B cell (primary cell): ENCODE results near the gene NUB1.

Experiments used
- CTCF ChIP-seq: fragments of 200-600 bp; IDR thresholded peaks from one replicate; pipeline ENCODE4 v1.8.0; 2022; ENCODE audit warnings: antibody characterized with exemption, mild to moderate bottlenecking
- EZH2 ChIP-seq: IDR thresholded peaks from 2 replicates; pipeline ENCODE4 v1.6.1; 2012; ENCODE audit warnings: borderline replicate concordance, low read depth, mild to moderate bottlenecking, moderate library complexity, low read length; ENCODE audit not compliant: insufficient read depth, poor library complexity, severe bottlenecking

DNA sequence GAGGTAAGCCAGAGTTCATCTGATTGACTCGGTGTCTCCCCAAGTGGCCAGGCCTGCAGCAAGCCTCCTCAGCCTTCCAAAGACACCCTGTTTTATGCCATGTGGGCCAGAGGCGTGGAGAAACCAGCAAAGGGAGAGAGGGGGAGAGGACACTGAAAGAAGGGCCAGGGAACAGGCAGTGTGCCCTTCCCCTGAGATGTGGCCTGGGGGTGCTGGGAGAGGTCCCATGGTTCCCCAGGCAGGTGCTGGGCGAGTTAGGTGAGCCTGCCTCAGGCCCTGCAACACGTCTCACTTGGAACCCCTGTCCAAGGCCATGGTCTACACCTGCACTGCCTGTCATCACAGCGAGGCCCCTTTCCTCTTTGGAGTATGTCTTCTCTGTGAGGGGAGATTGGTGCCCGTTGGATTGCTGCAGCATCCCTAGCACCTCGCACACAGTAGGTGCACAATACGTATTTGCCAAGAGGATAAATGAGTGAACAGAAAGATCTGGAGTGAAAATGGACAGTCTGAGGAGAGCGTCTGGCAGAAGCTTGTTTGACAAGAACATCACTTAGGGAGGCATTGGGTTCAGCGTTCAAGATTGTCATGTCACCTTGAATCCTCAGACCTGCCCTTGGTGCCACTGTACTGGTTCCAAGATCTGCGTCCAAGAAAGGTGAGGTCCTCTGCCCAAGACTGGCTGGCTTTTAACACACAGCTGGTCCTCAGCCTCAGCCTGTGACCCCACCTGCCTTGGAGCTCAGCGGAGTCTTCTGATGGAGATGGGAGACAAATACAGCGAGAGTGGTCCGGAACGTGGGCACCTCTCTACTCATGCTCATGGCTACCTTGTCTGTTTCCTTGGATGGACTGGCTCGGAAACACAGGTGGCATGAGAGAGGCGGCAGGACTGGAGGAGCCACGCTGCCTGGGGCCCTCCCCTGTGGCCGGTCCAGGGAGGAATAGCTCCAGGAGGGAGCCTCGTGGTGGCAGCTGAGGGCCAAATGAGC lies 39.8 kb upstream of the NUB1 start:
- no peak for TF ChIP-seq CTCF
- no peak for TF ChIP-seq EZH2
